Neural cell (in vitro differentiated cells): ENCODE measurements around the gene FAM237B.

Experiments used
- CTCF ChIP-seq: fragments of 450-650 bp; IDR thresholded peaks from 2 replicates; pipeline ENCODE4 v1.5.1; 2014; ENCODE audit warnings: antibody characterized with exemption, mild to moderate bottlenecking, moderate library complexity; ENCODE audit not compliant: poor library complexity, severe bottlenecking
- EZH2 ChIP-seq: fragments of 200-600, 300-800 bp; shearing (Covaris generic), sonication (generic); IDR thresholded peaks from 2 replicates; pipeline ENCODE4 v1.6.1; 2014; ENCODE audit warnings: antibody characterized with exemption, low read length, borderline replicate concordance, mild to moderate bottlenecking; ENCODE audit not compliant: insufficient read depth, poor library complexity, severe bottlenecking
- POLR2AphosphoS5 ChIP-seq: IDR thresholded peaks from 2 replicates; pipeline ENCODE4 v1.6.1; 2012
- RAD21 ChIP-seq: fragments of 450-650 bp; conservative IDR thresholded peaks from 2 replicates; pipeline ENCODE4 v1.6.1; 2014; ENCODE audit warnings: antibody characterized with exemption, mild to moderate bottlenecking, moderate library complexity
- REST ChIP-seq: IDR thresholded peaks from 2 replicates; pipeline ENCODE4 v1.6.1; 2012; ENCODE audit warnings: borderline replicate concordance
- TAF1 ChIP-seq: IDR thresholded peaks from 2 replicates; pipeline ENCODE4 v1.6.1; 2012; ENCODE audit warnings: low read depth

GRCh38 chr7:90345016-90345415, 23.9 kb upstream of the FAM237B start:
- TF ChIP-seq EZH2: no peak
- TF ChIP-seq CTCF: no peak
- no peak for TF ChIP-seq TAF1
- no peak for TF ChIP-seq REST
- TF ChIP-seq RAD21: no peak
- TF ChIP-seq POLR2AphosphoS5: no peak
